ENCODE results near the gene ARSG.

Gene ARSG

DNA sequence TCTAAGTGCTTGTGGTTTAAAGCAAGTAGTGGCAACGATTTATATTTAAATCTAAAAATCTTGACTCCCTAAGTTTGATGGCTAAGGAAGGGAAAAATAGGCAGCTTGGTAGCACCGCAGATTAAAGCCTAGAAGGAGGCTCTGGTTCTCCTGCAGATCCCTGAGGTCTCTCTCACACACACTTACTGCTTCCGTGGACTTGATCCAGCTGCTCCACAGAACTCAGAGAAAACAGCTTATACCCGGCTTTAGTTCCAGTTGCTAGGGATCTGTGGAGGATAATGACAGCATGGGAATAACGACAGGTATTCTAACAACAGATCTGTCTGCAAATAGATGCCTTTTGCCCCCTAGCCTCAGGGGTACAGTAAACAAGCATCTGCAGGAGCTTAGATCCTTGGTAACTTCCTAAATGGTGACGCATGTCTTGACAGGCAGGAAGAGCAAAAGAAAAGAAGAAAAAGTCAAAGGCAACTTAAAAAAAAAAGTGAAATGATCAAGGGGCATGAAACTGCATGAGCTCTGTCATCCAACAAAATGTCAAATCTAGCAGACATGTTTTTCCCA is 161.5 kb downstream of the ARSG start:
- H3K27ac ChIP-seq (ENCODE audit: low read depth, low read length): no peak overlapping the region
- peaks cover 14% of the 10 kb centered on the region for H3K4me1 ChIP-seq (ENCODE audit: control insufficient read depth, insufficient read depth, low read length, unreplicated experiment)
- no peak overlapping the region for H3K4me3 ChIP-seq (ENCODE audit: low read depth, low read length)
- H3K36me3 ChIP-seq (ENCODE audit: insufficient read depth, low read length): peaks cover 6% of the 10 kb centered on the region; the same call in 1 of the 2 replicates
- H3K79me2 ChIP-seq (ENCODE audit: control insufficient read depth, insufficient read depth, low read length, unreplicated experiment): peaks cover 26% of the 10 kb centered on the region
- H3K27me3 ChIP-seq (ENCODE audit: insufficient read depth, low read length): no peaks in the 10 kb centered on the region
- H2AFZ ChIP-seq (ENCODE audit: low read length, unreplicated experiment): no peak overlapping the region

DNA sequence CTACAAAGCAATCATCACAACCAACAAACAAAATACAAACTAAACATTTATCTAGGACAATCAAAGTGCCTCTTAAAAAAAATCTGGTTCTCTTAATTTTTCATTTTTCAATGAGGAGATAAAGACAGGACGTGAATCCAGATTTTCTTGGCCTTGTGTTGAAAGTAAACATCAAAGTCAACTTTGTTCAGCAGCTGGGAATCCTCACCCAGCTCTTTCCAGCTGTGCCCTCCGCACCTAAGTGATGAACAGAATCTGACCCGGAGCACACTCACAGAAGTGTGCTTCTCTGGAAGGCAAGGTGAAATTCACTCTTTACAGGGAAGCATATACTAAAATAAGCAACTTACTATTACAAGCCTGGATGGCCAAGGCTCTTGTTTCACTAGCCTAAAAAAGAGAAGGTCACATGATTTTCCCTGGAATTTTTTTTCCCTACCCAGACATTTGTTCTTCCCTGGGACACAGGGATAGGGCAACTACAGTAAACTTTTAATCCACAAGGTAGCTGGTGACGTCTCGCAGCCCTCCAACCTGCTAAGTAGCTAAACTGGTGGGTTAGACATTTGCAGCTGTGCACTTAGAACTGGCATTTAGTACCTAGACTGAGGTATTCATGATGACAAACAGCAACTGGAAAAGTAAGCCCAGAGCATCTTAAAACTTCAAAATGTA is 162.8 kb downstream of the ARSG start:
- no peak overlapping the region for H3K4me3 ChIP-seq (ENCODE audit: low read depth, low read length)
- peak overlapping the region; percentile 91 for H3K27ac ChIP-seq (ENCODE audit: low read depth, low read length)
- H3K36me3 ChIP-seq (ENCODE audit: insufficient read depth, low read length): peaks cover 6% of the 10 kb centered on the region; the same call in 1 of the 2 replicates
- no peak overlapping the region for H2AFZ ChIP-seq (ENCODE audit: low read length, unreplicated experiment)
- peaks cover 26% of the 10 kb centered on the region for H3K79me2 ChIP-seq (ENCODE audit: control insufficient read depth, insufficient read depth, low read length, unreplicated experiment)
- no peaks in the 10 kb centered on the region for H3K27me3 ChIP-seq (ENCODE audit: insufficient read depth, low read length)
- H3K4me1 ChIP-seq (ENCODE audit: control insufficient read depth, insufficient read depth, low read length, unreplicated experiment): peaks cover 20% of the 10 kb centered on the region

DNA sequence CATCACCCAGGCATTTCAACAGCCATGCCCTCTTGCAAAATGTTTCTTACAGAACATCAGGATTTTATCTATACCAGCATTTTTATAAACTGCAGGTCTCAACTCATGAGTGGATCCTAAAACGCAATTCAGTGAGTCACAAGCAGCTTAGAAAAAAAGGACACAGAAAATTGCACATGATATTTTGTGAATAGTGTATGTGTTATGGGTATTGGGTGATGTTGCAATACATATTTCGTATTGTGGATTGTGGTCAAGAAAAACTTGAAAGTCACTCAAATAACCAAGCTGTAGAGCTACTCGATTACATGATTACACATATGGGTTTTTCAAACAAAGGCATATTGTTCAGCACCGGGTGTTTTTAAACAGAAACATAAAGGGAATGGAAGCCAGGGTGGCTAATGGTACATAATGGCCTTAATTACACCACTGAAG is 164.6 kb downstream of the ARSG start:
- peak overlapping the region; percentile 11 for H2AFZ ChIP-seq (ENCODE audit: low read length, unreplicated experiment)
- H3K27ac ChIP-seq (ENCODE audit: low read depth, low read length): peak overlapping the region; percentile 91
- H3K4me3 ChIP-seq (ENCODE audit: low read depth, low read length): peak overlapping the region; percentile 91
- H3K79me2 ChIP-seq (ENCODE audit: control insufficient read depth, insufficient read depth, low read length, unreplicated experiment): peaks cover 26% of the 10 kb centered on the region
- H3K4me1 ChIP-seq (ENCODE audit: control insufficient read depth, insufficient read depth, low read length, unreplicated experiment): peaks cover 20% of the 10 kb centered on the region
- no peaks in the 10 kb centered on the region; the same call in 1 of the 2 replicates for H3K36me3 ChIP-seq (ENCODE audit: insufficient read depth, low read length)
- H3K27me3 ChIP-seq (ENCODE audit: insufficient read depth, low read length): no peaks in the 10 kb centered on the region

DNA sequence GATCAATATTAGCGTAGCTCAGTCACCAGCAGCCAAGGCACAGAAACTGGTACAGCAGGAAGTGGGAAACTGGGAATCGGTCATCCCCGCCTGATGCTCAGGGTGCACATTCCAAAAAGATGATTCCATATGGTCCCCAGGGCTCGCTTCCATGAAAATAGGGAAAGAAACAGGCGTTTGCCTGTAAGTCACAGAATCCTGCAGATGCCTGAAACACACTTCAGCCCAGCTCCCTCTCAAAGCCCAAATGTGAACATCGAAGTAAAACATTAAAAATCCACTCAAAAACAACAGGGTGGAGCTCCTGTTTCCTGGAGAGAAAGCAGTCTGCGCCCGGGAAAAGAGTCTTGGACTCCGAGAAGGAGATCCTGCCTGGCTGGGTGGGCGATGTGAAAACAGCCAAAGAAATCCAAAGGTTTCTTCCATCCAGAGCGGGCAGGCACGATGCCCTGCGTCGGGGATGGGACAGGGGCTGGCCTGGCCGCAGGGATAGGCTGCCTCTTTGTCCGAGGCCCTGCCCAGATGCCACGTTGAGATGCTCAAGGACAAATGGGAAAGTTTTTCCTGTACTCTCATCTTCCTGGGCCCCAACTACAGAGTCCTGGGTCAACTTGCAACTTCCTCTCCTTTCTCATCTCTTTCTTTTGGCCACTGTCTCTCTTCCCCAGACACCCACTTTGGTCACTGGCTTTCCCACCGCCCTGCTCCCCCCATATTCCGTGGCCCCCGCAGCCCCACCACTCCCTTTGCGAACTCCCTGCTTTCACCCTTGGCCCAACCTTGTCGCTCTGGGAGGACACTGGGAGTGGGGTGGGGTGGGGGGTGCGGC is 165.3 kb downstream of the ARSG start:
- Histone ChIP-seq H3K4me3 (ENCODE audit: low read depth, low read length) (peak overlapping the region; percentile 91), H3K4me1 (ENCODE audit: control insufficient read depth, insufficient read depth, low read length, unreplicated experiment) (peaks cover 20% of the 10 kb centered on the region), H3K27me3 (ENCODE audit: insufficient read depth, low read length) (no peaks in the 10 kb centered on the region), H2AFZ (ENCODE audit: low read length, unreplicated experiment) (peak overlapping the region; percentile 67), H3K79me2 (ENCODE audit: control insufficient read depth, insufficient read depth, low read length, unreplicated experiment) (peaks cover 26% of the 10 kb centered on the region), H3K36me3 (ENCODE audit: insufficient read depth, low read length) (no peaks in the 10 kb centered on the region; the same call in 1 of the 2 replicates), H3K27ac (ENCODE audit: low read depth, low read length) (peak overlapping the region; percentile 91)

DNA sequence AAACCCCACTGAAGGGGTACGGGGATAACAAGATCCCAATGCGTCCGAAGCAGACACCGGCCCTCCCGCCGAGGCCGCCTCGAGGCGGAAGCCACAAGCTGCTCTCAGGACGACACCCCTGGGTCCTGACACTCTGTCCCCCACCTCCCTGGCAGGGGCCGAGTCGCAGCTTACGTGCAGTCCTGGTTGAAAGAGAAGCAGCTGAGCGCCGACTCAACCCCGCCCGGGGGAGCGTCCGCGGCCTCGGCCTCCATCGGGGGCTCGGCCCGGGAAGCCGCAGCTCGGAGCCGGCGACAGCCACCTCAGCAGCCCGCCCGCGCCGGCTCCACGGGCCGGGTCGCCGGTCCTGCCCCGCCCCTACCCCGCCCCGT is 165.9 kb downstream of the ARSG start, which contains the start of gene WIPI1:
WIPI1 (minus strand) TSS at position 329 of the 371 bp plus-strand sequence; CDS start at position 254, 75 bp downstream.
- H3K4me3 ChIP-seq (ENCODE audit: low read depth, low read length): peak within 1 kb of the TSS; percentile 91
- H3K27ac ChIP-seq (ENCODE audit: low read depth, low read length): peak within 1 kb of the TSS; percentile 91
- peaks cover 20% of the 10 kb centered on the region for H3K4me1 ChIP-seq (ENCODE audit: control insufficient read depth, insufficient read depth, low read length, unreplicated experiment)
- no peaks in the 10 kb centered on the region; the same call in 1 of the 2 replicates for H3K36me3 ChIP-seq (ENCODE audit: insufficient read depth, low read length)
- peaks cover 23% of the 10 kb centered on the region for H3K79me2 ChIP-seq (ENCODE audit: control insufficient read depth, insufficient read depth, low read length, unreplicated experiment)
- peak within 1 kb of the TSS; percentile 67 for H2AFZ ChIP-seq (ENCODE audit: low read length, unreplicated experiment)
- H3K27me3 ChIP-seq (ENCODE audit: insufficient read depth, low read length): no peaks in the 10 kb centered on the region

DNA sequence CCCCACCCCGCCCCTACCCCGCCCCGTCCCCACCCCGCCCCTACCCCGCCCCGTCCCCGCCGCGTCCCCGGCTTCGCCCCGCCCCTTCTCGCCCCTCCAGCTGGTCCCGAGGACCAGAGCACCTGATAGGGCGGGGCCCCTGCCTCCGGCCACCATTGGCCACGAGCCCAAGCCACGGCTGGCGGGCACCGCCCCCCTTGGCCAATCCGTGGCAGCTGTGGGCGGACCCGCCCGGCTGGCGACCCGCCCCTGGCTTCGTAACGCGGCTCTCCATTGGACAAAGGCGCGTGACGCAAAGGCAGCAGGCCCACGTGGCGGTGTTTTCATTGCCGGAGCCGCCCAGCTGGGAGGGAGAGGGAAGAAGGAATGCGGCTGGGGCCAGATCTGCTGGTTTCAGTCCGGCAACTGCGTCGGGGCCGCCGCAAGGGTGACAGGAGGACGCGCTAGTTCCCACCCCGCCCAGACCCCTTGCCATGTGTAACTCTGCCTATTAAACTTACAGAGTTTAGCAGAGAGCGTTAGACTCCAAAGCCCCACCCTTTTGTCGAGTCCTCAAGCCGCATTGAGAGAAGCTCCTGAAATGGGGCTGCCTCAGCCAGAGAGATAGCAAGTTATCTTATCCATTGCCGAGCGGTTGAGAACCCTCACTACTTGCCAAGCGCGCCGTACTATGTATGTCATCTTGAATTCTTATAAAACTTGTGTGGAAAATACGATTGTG is 166.4 kb downstream of the ARSG start:
- H3K4me3 ChIP-seq (ENCODE audit: low read depth, low read length): peak overlapping the region; percentile 83
- H2AFZ ChIP-seq (ENCODE audit: low read length, unreplicated experiment): peak overlapping the region; percentile 51
- H3K79me2 ChIP-seq (ENCODE audit: control insufficient read depth, insufficient read depth, low read length, unreplicated experiment): peaks cover 22% of the 10 kb centered on the region
- peak overlapping the region; percentile 28; the same call in 1 of the 2 replicates for H3K27ac ChIP-seq (ENCODE audit: low read depth, low read length)
- no peaks in the 10 kb centered on the region for H3K27me3 ChIP-seq (ENCODE audit: insufficient read depth, low read length)
- H3K4me1 ChIP-seq (ENCODE audit: control insufficient read depth, insufficient read depth, low read length, unreplicated experiment): peaks cover 20% of the 10 kb centered on the region
- H3K36me3 ChIP-seq (ENCODE audit: insufficient read depth, low read length): no peaks in the 10 kb centered on the region

DNA sequence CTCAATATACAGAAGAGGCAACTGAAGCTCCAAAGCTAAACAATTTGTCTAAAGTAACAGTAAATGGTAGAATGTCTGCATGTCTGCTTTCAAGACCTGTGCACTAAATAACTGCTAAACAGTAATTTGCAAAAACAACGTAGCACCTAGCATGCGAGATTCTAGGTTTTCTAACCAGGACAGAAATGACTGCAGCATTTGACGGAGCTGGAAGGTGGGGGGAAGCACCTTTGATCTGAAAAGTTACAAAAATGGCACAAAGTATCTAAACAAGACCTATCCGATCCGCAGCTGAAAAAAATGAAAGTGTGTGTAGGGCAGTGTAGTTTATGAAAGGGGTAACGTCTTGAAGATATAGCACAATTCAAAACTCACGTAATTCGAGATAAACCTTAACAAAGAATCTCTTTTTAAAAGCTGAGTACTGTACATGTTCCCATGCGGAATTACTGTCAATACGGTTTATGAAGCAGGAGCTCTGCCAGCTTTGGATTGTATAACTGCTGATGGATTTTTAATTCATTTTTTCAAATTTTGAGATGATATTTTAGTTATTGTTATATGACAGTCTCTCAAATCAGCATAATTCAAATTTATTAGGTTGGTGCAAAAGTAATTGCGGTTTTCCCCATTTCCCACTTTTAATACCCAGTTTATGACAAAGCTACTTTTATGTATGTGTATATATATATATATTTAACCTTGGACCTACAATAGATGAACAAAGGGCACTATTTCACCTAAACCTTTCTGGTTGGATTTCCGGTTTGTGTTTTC is 167.2 kb downstream of the ARSG start:
- peak overlapping the region; percentile 83 for H3K4me3 ChIP-seq (ENCODE audit: low read depth, low read length)
- peak overlapping the region; percentile 51 for H2AFZ ChIP-seq (ENCODE audit: low read length, unreplicated experiment)
- H3K27ac ChIP-seq (ENCODE audit: low read depth, low read length): peak overlapping the region; percentile 28; the same call in 1 of the 2 replicates
- H3K27me3 ChIP-seq (ENCODE audit: insufficient read depth, low read length): no peaks in the 10 kb centered on the region
- peaks cover 16% of the 10 kb centered on the region for H3K79me2 ChIP-seq (ENCODE audit: control insufficient read depth, insufficient read depth, low read length, unreplicated experiment)
- H3K4me1 ChIP-seq (ENCODE audit: control insufficient read depth, insufficient read depth, low read length, unreplicated experiment): peaks cover 20% of the 10 kb centered on the region
- H3K36me3 ChIP-seq (ENCODE audit: insufficient read depth, low read length): no peaks in the 10 kb centered on the region

DNA sequence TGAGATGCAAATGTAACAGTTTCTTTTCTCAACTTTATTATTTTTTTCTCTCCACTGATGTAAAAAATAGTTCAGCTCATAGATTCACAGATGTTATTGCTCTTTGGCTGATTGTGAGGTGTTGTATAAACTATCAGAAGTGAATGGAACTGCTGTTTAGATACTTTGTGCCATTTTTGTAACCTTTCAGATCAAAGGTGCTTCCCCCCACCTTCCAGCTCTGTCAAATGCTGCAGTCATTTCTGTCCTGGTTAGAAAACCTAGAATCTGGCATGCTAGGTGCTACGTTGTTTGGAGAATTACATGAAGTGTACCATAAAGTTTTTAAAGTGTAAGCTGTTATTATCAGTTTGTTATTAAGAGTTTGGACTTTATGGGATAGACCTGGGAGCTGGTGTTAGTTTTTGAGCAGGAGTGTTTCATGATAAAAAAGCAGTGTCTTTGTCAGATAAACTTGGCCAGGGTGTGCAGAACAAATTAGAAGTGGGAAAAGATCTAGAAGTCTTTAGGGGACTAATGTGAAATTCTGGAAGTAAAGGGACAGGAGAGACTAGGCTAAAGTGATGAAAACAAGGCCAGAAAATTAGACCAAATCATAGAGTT is 167.8 kb downstream of the ARSG start:
- Histone ChIP-seq H2AFZ (ENCODE audit: low read length, unreplicated experiment) (no peak overlapping the region), H3K4me3 (ENCODE audit: low read depth, low read length) (no peak overlapping the region), H3K27me3 (ENCODE audit: insufficient read depth, low read length) (no peaks in the 10 kb centered on the region), H3K36me3 (ENCODE audit: insufficient read depth, low read length) (no peaks in the 10 kb centered on the region), H3K4me1 (ENCODE audit: control insufficient read depth, insufficient read depth, low read length, unreplicated experiment) (peaks cover 20% of the 10 kb centered on the region), H3K79me2 (ENCODE audit: control insufficient read depth, insufficient read depth, low read length, unreplicated experiment) (peaks cover 9% of the 10 kb centered on the region), H3K27ac (ENCODE audit: low read depth, low read length) (no peak overlapping the region)

DNA sequence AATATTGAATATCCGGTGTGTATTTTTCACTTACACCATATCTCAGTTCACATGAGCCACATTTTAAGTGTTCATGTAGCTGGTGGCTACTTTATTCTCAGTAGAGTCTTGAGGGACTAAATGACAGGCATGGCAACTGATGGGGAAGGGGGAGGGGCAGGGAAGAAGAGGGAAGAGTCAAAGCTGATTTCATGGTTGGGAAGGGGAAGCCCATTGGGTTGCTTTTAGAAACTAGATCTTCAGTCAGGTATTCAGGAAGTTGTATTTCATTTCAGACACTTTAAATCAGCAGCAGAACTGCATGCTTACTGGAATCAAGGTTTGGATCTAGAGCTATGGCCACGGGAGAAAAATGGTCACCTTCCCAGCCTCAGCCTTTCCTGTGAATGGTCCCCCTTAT is 168.9 kb downstream of the ARSG start:
- peaks cover 11% of the 10 kb centered on the region for H3K4me1 ChIP-seq (ENCODE audit: control insufficient read depth, insufficient read depth, low read length, unreplicated experiment)
- H3K36me3 ChIP-seq (ENCODE audit: insufficient read depth, low read length): no peaks in the 10 kb centered on the region
- no peak overlapping the region for H3K4me3 ChIP-seq (ENCODE audit: low read depth, low read length)
- no peaks in the 10 kb centered on the region for H3K79me2 ChIP-seq (ENCODE audit: control insufficient read depth, insufficient read depth, low read length, unreplicated experiment)
- no peak overlapping the region for H2AFZ ChIP-seq (ENCODE audit: low read length, unreplicated experiment)
- H3K27ac ChIP-seq (ENCODE audit: low read depth, low read length): no peak overlapping the region
- no peaks in the 10 kb centered on the region for H3K27me3 ChIP-seq (ENCODE audit: insufficient read depth, low read length)

Measured in ACC112 (cell line).